Stimulated activated CD4-positive, alpha-beta T cell treated with anti-CD3 and anti-CD28 coated beads, Interleukin-12 subunit alpha, Interleukin-12 subunit beta, amount 100 ng/mL, for 48 hours (primary cell): ENCODE results near the gene UQCR11.

Experiments used
- DNase-seq, 3 donors: peaks; one replicate each; pipeline ENCODE4 v3.0.0-alpha.2; 2020; ENCODE audit warnings: low read depth in 2 of 3, low spot score in 1 of 3

UQCR11 gene

GRCh38 chr19:1616875-1617274, 11.6 kb upstream of the UQCR11 start:
- no peak for DNase-seq

DNA sequence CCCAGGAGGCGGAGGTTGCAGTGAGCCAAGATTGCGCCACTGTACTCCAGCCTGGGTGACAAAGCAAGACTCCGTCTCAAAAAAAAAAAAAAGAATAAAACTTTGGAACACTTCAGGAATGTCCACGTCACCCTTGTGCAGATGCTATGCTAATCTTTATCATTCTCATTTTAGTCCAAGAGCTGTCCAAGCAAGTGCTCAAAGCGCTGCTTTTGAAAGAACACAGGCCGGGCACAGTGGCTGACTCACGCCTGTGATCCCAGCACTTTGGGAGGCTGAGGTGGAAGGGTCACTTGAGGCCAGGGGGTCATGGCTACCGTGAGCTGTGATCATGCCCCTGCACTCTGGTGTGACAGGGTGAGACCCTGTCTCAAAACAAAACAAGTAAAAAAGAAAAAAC, 11.1 kb upstream of the UQCR11 start:
- no peak for DNase-seq

GRCh38 chr19:1615156-1615765, 10.0 kb upstream of the UQCR11 start:
- DNase-seq = no peak

- no peak for DNase-seq
Measured at GRCh38 chr19:1613808-1614570, 8.7 kb upstream of the UQCR11 start.

DNA sequence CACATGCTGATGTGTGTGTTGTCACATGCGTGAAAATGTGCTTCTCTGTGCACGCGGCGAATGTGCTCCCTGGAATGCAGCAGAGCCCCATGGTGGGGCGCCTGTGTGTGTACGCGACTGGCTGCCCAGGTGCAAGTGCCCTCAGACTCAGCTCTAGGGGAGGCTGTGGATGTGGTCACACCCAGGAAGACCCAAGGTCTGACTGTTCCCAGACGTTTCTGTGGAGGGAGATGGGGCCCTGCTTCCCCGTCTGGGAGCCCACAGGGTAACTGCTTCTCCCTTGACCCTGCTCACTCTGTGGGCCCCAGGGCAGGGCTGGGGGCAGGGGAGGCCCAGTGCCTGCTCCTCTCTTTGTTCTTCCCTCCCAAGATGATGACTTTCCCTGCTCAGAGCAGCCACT, 7.9 kb upstream of the UQCR11 start:
- no peak for DNase-seq

DNA sequence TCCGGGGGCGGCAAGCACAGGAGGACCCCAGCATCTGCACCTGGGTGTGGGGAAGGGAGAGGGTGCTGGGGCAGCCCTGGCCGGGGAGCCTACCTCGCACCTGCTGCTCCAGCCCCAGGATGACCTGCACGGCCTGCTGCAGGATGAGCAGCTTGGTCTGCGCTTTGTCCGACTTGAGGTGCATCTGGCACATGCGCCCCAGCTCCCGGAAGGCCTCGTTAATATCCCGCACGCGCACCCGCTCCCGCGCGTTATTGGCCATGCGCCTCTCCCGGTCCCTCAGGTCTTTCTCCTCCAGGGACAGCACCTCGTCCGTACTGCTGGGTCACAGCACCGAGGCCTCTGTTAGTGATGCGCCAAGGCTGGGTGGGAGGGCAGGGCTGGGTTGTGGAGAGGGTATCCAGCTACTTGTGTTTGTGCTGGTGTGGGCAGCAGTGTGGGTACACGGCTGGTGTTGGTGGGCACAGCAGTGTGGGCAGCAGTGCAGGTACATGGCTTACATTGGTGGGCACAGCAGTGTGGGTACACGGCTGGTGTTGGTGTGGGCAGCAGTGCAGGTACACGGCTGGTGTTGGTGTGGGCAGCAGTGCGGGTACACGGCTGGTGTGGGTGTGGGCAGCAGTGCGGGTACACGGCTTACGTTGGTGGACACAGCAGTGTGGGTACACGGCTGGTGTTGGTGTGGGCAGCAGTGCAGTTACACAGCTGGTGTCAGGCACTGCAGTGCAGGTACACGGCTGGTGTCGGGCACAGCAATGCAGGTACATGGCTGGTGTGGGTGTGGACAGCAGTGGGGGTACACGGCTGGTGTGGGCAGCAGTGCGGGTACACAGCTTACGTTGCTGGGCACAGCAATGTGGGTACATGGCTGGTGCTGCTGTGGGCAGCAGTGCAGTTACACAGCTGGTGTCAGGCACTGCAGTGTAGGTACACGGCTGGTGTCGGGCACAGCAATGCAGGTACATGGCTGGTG, 7.1 kb upstream of the UQCR11 start:
- DNase-seq = no peak

DNA sequence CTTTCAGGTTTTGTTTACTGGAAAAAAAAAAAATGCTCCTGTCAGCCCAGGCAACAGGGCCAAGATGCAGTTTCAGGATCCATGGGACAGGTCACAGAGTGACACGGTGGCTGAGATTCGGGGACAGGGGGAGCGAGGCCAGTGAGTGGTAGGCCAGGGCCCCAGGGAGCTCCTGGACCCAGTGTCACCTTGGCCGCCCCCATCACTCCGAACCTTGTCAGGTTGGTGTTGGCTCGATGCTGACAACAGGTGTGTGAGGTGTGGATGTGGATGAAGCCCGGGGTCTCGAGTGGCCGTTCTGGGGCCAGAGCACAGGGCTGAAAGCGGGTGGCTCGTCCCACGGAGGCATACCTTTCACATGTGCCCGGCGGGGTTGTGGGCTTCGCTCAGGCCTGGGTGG, 6.1 kb upstream of the UQCR11 start:
- no peak for DNase-seq

- DNase-seq = no peak
Measured at GRCh38 chr19:1610579-1610978, 5.3 kb upstream of the UQCR11 start.

DNA sequence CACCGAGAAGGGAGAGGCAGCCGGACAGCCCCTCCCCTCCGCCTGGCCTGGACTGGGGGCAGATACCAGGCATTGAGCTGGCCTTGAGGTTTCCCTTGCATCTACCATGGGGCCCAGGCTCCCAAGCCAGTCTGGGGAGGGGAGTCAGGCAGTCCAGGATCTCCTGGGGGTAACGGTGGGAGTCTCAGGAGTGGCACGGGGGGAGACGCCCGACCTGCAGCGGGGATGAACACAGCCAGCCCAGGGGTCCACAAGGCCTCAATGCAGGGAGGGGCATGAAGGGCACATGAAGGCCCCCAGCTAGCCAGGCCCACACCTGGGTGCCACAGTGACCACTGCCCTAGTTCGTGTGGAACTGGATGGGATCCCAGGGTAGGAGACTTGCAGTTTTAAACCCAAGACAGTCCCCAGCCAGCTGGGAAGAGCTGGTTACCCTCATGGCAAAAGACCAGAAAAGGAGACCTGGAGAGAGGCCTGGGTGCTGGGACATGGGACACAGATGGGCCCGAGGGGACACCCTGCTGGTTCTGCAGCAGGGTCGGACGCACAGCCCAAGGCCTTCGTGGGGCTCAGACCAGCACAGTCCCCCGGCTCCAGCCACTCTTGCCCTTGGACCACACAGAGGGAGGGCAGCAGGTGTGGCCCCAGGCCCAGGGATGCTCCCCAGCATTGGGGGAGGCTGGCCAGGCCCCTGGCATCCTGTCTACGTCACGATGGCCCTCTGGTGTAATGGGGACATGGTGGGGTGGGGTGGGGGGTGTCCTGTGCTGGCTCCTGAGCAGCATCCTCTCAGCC, 4.6 kb upstream of the UQCR11 start:
- no peak for DNase-seq

DNA sequence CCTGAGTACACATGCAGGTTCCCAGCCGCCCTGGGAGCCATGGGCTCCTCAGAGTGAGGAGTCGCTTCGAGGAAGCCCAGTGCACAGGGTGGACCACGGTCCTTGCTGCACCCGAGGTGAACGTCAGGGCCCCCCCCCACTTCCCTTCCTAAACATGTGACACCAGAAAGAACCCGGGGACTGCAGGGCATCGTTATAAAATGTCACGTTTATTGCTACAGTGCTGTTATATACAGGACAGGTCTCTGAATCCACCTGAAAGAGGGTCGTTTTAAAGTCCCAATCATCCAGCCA, 3.8 kb upstream of the UQCR11 start:
- no peak for DNase-seq

- DNase-seq = no peak
Measured at GRCh38 chr19:1608359-1609102, 3.3 kb upstream of the UQCR11 start.

DNA sequence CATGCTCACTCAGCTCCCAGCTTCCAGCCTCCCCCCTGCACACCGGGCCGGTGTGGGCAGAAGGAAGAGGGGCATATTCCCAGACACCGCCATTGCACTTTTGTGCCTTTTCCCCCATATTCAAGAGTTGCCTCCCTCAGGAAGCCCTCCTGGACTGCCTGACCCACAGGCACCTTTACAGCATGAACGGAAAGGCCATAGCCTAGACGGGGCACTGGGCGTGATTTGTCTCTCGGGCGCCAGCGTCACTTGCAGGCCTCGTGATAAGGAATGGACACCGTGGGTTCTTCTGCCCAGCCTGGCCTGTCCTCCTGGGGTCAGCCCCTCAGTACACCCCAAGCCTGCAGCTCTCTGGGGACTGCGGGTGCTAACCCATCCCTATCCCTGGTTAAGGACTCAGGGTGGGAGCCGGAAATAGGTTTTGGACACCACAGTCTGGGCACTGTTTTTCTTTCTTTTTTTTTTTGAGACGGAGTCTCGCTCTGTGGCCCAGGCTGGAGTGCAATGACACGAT, 933 bp upstream of the UQCR11 start:
- no peak for DNase-seq

DNA sequence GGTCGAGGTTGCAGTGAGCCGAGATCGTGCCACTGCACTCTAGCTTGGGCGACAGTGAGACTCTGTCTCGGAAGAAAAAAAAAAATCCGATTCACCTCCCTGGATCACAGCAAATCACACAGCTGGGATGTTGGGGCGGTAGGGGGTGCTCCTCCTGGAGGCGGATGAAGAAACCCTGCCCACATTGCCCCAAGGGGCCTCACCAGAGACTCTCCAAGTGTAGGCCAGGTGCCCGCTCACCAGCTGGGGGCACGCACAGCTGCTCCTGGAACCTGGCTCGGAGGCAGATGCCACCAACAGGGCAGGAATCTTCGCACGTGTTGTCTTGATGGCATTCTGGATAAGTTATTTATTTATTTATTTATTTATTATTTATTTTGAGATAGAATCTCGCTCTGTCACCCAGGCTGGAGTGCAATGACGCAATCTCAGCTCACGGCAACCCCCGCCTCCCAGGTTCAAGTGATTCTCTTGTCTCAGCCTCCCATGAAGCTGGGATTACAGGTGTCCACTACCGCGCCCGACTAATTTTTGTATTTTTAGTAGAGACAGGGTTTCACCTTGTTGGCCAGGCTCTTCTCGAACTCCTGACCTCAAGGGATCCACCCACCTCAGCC, 3.1 kb downstream of the UQCR11 start:
- DNase-seq = no peak

DNA sequence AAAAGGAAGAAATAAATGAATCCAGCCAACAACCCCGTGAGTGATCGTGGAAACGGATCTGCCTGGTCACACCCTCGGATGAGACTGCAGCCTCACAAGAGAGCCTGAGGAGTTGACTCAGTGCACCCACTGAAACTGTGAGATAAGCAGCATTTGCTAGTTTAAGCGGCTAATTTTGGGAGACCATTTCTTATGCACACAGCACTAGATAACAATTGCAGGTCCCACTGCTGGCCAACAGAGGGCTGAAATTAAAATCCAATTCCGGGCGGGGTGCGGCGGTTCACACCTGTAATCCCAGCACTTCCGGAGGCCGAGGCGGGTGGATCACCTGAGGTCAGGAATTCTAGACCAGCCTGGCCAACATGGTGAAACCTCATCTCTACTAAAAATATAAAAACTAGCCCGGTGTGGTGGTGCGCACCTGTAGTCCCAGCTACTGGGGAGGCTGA, 3.6 kb downstream of the UQCR11 start:
- DNase-seq = no peak

DNA sequence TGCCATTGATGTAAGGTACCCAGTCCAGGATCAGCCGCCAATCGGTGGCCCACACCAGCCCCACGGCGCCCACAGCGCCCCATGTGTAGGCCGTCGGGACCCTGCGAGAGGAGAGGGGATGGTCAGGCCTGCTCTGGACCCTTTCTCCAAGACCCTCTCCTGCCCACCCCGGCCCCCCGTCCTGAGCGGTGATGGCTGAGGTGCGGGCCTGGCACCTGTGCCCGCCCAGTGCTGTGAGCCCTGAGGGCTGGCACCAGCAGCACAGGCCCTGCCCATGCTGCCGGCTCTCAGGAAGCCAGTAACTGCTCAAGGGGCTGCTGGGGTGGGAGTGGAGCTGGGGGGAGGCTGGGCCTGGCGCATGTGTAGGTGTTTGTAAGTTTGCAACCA, 5.8 kb downstream of the UQCR11 start:
- no peak for DNase-seq

GRCh38 chr19:1598777-1599459, 6.3 kb downstream of the UQCR11 start:
- DNase-seq = no peak

- DNase-seq = no peak
Measured at GRCh38 chr19:1593501-1593772, 11.8 kb downstream of the UQCR11 start.

- peak; percentile 67 to 81 (median 73) for DNase-seq
Measured at GRCh38 chr19:1592755-1593500, 12.3 kb downstream of the UQCR11 start, which contains the start of gene MBD3. Gene MBD3 (minus strand): TSS chr19:1592865. CDS start chr19:1592631, 234 bp downstream.
